GM21367 (cell line): ENCODE measurements around the gene CHI3L2.

Experiments
- ATAC-seq: cut with Tn5 transposase; IDR thresholded peaks from one replicate; pipeline ENCODE4 v1.9.1; 2021; ENCODE audit not compliant: unreplicated experiment

CHI3L2 gene

GRCh38 chr1:111247125-111247838, 19.8 kb downstream of the CHI3L2 start:
- no peak for ATAC-seq

- ATAC-seq = no peak
These were observed 22.4 kb downstream of the CHI3L2 start for GRCh38 chr1:111249960-111250359.

- no peak for ATAC-seq
These were observed 24.1 kb downstream of the CHI3L2 start for GRCh38 chr1:111251570-111251969.

- no peak for ATAC-seq
These were observed 25.3 kb downstream of the CHI3L2 start for GRCh38 chr1:111252786-111253185.

DNA sequence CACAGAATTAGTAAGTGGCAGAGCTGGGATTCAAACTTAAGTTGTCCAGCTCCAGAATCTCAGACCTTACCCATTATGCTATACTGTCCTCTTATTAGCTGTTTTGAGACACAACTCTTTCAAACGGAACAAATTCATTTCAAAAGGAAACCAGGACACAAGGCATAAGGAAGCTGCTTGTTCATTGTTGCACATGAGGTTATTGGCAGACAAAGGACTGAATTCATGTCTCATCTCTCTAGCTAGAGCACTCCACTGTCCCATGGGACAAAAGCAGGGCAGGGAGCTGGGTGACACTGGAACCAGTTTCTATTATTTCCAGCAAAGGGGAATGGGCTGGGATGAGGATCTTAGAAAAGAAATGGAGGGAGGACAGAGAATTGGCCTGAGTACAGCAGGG, 26.4 kb downstream of the CHI3L2 start:
- ATAC-seq = no peak

DNA sequence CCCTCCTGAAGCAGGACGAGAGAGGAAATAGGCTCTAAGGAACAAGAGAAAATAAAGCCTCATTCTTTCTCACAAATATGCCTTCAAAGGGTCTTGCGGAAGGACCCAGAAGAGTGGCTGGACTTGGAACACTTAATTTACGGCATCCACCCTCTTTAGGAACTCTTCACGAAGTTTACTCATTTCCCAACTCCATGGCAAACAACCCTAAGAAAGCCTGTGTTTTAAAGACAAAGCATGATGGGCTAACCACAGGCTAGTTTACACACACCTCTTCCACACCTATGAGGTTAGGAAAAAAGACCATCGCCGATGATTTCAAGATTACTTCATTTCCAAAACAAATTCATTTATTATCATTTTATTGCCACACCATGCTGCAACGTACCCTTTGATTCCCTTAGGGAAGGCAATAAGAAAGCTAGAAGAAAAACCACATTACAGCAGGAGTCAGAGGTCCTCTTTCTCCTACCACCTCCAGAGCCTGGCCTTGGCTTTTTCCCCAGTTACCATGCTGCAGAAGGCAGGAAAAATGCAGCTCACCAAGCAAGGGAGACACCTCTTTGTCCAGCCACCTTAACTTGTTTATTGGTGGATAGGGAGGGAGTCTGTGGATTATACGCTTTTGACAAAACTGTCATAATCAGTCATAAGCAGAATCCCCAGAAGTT, 29.6 kb downstream of the CHI3L2 start:
- no peak for ATAC-seq

GRCh38 chr1:111267801-111268508, 40.4 kb downstream of the CHI3L2 start:
- no peak for ATAC-seq

DNA sequence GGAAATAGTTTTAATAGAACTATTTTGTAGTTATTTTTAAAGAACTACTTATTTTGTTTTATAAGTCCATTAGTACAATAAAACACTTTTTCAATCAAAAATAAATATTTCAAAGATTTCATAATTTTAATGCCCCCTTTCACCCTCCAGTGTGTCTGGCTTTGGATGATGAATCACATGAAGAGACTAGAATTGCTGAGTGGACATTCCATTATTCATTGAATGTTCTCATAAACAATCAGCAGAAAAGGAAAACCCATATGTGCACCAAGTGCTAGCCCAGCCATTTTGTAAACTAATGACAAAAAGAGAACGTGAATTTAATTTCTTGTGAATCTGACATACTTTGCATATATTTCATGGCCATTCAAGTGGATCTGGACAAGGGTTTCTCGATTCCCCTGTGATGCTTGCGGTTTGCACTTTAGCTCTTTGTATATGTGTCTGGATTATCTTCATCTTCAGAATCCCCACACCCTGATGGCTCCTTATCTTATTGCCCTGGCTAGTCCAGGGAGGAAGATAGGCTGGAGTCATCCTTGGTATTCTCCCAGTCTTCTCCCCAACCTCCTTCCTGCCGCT, 42.4 kb downstream of the CHI3L2 start:
- no peak for ATAC-seq

DNA sequence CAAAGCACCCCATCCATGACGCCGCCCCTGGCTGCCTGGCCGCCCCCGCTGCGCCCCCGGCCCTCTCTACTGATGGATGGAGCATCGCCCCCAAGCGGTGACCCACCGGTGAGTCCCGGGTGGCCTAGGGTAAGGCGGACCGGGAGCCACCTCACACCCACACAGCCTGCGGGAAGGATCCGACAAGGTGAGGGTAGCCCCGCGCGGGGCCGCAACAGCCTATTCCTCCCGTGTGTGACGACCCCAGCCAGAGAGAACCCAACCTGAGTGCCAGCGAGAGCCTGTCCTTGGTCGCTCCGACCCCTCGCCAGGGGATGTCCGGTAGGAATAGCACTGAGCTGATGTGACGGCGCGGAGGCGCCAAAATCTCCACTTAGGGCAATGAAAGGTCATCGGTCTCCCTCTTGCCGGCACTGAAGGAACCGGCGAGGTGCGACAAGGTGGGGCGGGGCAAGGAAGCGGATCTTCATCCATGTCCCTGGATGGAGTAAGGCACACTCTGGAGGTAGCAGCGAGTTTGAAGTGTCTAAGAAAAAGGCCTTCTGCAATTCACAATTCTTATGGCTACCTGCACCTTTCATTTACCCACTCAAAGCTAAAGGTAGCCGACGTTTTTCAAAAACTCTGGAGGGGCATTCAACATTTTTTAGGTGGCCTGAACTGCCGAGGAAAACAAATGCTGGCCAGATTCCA, 43.4 kb downstream of the CHI3L2 start:
- no peak for ATAC-seq

- no peak for ATAC-seq
These were observed 43.9 kb downstream of the CHI3L2 start for GRCh38 chr1:111271464-111271801.

DNA sequence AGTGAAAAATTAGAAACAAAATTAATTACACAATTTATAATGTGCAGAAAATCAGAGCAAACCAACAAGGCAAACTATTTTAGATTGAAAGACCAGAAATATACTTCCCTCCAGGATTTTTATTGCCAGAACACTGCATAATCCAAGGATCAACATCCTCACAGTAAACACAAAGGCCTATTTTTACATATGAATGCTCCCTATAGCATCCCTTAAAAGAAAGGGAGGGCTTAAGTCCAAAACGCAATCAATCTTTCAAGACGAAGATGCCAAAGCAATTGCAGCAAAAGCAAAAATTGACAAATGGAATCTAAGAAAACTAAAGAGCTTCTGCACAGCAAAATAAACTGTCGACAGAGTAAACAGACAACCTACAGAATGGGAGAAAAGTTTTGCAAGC, 44.6 kb downstream of the CHI3L2 start:
- ATAC-seq = no peak

- no peak for ATAC-seq
These were observed 47.1 kb downstream of the CHI3L2 start for GRCh38 chr1:111274653-111275052.

DNA sequence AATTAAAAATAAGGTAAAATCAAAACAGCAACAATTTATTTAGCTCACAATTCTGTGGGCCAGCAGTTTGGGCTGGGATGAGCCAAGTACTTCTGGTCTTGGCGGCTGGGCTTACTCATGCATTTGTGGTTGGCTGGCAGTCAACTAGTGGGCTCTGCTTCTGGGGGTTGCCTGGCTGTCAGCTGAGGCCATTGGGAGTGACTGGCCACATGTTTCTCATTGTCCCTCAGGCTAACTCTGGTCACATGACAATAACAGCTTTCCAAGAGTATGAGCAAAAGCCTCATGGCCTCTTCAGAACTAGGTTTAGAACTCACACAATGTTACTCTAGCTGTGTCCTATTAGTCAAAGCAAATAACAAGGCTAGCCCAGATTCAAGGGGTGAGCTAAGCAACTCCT, 47.6 kb downstream of the CHI3L2 start:
- no peak for ATAC-seq

GRCh38 chr1:111275780-111276433, 48.4 kb downstream of the CHI3L2 start:
- no peak for ATAC-seq

GRCh38 chr1:111279144-111279543, 51.6 kb downstream of the CHI3L2 start:
- ATAC-seq = no peak

DNA sequence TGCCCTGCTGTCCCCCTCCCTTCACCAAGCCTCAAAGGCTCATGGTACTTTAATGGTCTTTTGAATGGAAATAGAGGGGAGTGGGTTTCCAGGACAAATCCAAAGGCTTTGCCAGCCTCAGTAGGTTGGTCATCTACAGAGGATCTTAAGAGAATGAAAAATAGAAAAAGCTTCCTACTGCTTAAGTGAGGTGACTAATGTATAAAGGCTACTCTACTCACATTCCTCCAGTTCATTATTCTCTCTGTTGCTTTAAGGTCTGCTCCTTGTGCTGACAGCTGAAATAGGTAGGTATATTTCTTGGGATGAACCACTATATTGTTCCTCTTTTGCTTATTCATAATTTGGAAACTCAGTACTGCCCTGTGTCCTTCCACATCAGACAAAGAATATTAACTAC, 52.8 kb downstream of the CHI3L2 start:
- no peak for ATAC-seq

DNA sequence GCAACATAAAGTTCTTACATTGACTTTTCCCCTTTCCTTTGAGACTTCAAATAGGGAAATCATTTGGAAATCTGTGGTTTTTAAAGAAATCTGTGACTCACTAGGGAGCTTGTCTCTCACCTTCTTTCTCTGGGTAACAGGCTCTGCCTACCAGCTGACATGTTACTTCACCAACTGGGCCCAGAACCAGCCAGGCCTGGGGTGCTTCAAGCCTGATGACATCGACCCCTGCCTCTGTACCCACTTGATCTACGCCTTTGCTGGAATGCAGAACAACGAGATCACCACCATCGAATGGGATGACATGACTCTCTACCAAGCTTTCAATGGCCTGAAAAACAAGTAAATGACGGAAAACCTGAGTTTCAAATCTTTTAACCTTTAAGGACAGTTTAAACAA, 53.9 kb downstream of the CHI3L2 start:
- no peak for ATAC-seq

- no peak for ATAC-seq
These were observed 56.3 kb downstream of the CHI3L2 start for GRCh38 chr1:111283838-111284237.

GRCh38 chr1:111285879-111286278, 58.4 kb downstream of the CHI3L2 start:
- ATAC-seq = no peak

- ATAC-seq = no peak
These were observed 59.4 kb downstream of the CHI3L2 start for GRCh38 chr1:111286912-111287311.

GRCh38 chr1:111289371-111289770, 61.9 kb downstream of the CHI3L2 start:
- no peak for ATAC-seq
